Non-pigmented ciliary epithelial cell (primary cell): Measurements from ENCODE around the gene PIN4.
"Not testable (repeated sequence)": the region's sequence is repeated elsewhere in the genome, so short reads cannot be mapped to it uniquely, and the experiment has no call there.

Source experiments
- DNase-seq: peaks from one replicate; pipeline ENCODE4 v3.0.0-alpha.2; 2010; ENCODE audit warnings: low read depth

Gene PIN4

GRCh38 chrX:72181178-72182125, at the start of gene PIN4:
PIN4 (plus strand) TSS chrX:72181757; CDS start chrX:72181786, 29 bp downstream.
- peak; percentile 82 for DNase-seq

- DNase-seq: no peak
Measured at GRCh38 chrX:72132456-72132855, 49.1 kb upstream of the PIN4 start.

GRCh38 chrX:72133851-72134546, 47.6 kb upstream of the PIN4 start:
- DNase-seq: no peak

GRCh38 chrX:72137846-72138495, 43.6 kb upstream of the PIN4 start:
- DNase-seq: no peak

GRCh38 chrX:72139538-72139937, 42.0 kb upstream of the PIN4 start:
- no peak for DNase-seq

GRCh38 chrX:72141372-72142004, 40.1 kb upstream of the PIN4 start:
- no peak for DNase-seq

GRCh38 chrX:72142094-72142793, 39.3 kb upstream of the PIN4 start:
- DNase-seq: no peak

GRCh38 chrX:72142794-72143608, 38.6 kb upstream of the PIN4 start:
- DNase-seq: no peak

- DNase-seq: no peak
Measured at GRCh38 chrX:72143609-72143907, 38.0 kb upstream of the PIN4 start.

GRCh38 chrX:72145181-72145580, 36.4 kb upstream of the PIN4 start:
- DNase-seq: no peak

- DNase-seq: no peak
Measured at GRCh38 chrX:72146527-72146926, 35.0 kb upstream of the PIN4 start.

- no peak for DNase-seq
Measured at GRCh38 chrX:72158773-72159172, 22.8 kb upstream of the PIN4 start.

- no peak for DNase-seq
Measured at GRCh38 chrX:72159769-72160168, 21.8 kb upstream of the PIN4 start.

- no peak for DNase-seq
Measured at GRCh38 chrX:72165551-72165950, 16.0 kb upstream of the PIN4 start.

GRCh38 chrX:72169008-72169728, 12.4 kb upstream of the PIN4 start:
- DNase-seq: no peak

GRCh38 chrX:72176289-72176688, 5.3 kb upstream of the PIN4 start:
- not testable (repeated sequence) for DNase-seq

GRCh38 chrX:72176981-72177380, 4.6 kb upstream of the PIN4 start:
- no peak for DNase-seq

GRCh38 chrX:72180539-72180938, 1.0 kb upstream of the PIN4 start:
- no peak for DNase-seq

- no peak for DNase-seq
Measured at GRCh38 chrX:72182924-72183323, 1.4 kb downstream of the PIN4 start.

- peak; percentile 45 for DNase-seq
Measured at GRCh38 chrX:72201836-72202536, 20.4 kb downstream of the PIN4 start.
